ENCODE measurements around the gene KRTAP4-1. TPM values are rescaled to one million over a fixed set of nuclear protein-coding genes. Genes with fewer than 3 reads are reported as not detected.
"Not testable (repeated sequence)": the region's sequence is repeated elsewhere in the genome, so short reads cannot be mapped to it uniquely, and the experiment has no call there.

KRTAP4-1 gene
- not detected for total RNA-seq

GRCh38 chr17:41184480-41184961 lies at the start of gene KRTAP4-1:
KRTAP4-1 (minus strand) TSS chr17:41184911; CDS start chr17:41184854, 57 bp downstream.
- CTCF ChIA-PET: interaction anchor here (0.8 kb wide), 1 partner anchor 421 kb away, joined by 3 read pairs; no protein-coding TSS in a partner anchor
- Mint-ChIP-seq H3K9me3 (ENCODE audit: low read depth) (no peaks in the 10 kb centered on the region), H3K36me3 (ENCODE audit: low read depth) (no peaks in the 10 kb centered on the region), H3K27ac (no peak within 1 kb of the TSS), H3K27me3 (peaks cover 4% of the 10 kb centered on the region), H3K4me3 (no peak within 1 kb of the TSS), H3K4me1 (no peaks in the 10 kb centered on the region)
- POLR2A ChIA-PET: no interaction called here
- DNase-seq (no peak), ATAC-seq (no peak)
- intact Hi-C loops (cut with DNase I, micrococcal nuclease): no loop called here

GRCh38 chr17:41232399-41233105 lies 47.8 kb upstream of the KRTAP4-1 start, which contains the start of gene KRTAP9-3:
KRTAP9-3 (plus strand) TSS chr17:41232449; CDS start chr17:41232502, 53 bp downstream.
- POLR2A ChIA-PET; H3K27me3 Mint-ChIP-seq; CTCF ChIA-PET; DNase-seq; H3K9me3 Mint-ChIP-seq (ENCODE audit: low read depth); H3K36me3 Mint-ChIP-seq (ENCODE audit: low read depth); intact Hi-C loops (cut with DNase I, micrococcal nuclease); ATAC-seq; H3K4me3 Mint-ChIP-seq; H3K4me1 Mint-ChIP-seq: not testable (repeated sequence)
- peak within 1 kb of the TSS; percentile 18 for H3K27ac Mint-ChIP-seq

GRCh38 chr17:41231731-41232130 lies 47.0 kb upstream of the KRTAP4-1 start:
- ATAC-seq: no peak
- intact Hi-C loops (cut with DNase I, micrococcal nuclease): no loop called here
- Mint-ChIP-seq H3K9me3 (ENCODE audit: low read depth) (no peaks in the 10 kb centered on the region), H3K4me3 (no peak overlapping the region), H3K27me3 (peaks cover 4% of the 10 kb centered on the region), H3K36me3 (ENCODE audit: low read depth) (no peaks in the 10 kb centered on the region), H3K27ac (no peak overlapping the region), H3K4me1 (no peaks in the 10 kb centered on the region)
- ChIA-PET CTCF (no interaction called here), POLR2A (no interaction called here)
- no peak for DNase-seq

- ATAC-seq: no peak
- CTCF ChIA-PET: no interaction called here
Observed at GRCh38 chr17:41230094-41230493, 45.4 kb upstream of the KRTAP4-1 start.

GRCh38 chr17:41226598-41227095 lies 41.9 kb upstream of the KRTAP4-1 start, which contains the start of gene KRTAP9-2:
KRTAP9-2 (plus strand) TSS chr17:41226648; CDS start chr17:41226655, 7 bp downstream.
- H3K27me3 Mint-ChIP-seq; H3K4me1 Mint-ChIP-seq; H3K9me3 Mint-ChIP-seq (ENCODE audit: low read depth); CTCF ChIA-PET; intact Hi-C loops (cut with DNase I, micrococcal nuclease); DNase-seq; POLR2A ChIA-PET; H3K4me3 Mint-ChIP-seq; H3K27ac Mint-ChIP-seq; ATAC-seq; H3K36me3 Mint-ChIP-seq (ENCODE audit: low read depth): not testable (repeated sequence)

More at GRCh38 chr17:41230094-41230493, 45.4 kb upstream of the KRTAP4-1 start:
- H3K27ac Mint-ChIP-seq: no peak overlapping the region
- H3K4me3 Mint-ChIP-seq: no peak overlapping the region
- no peaks in the 10 kb centered on the region for H3K4me1 Mint-ChIP-seq
- POLR2A ChIA-PET: interaction anchor here (0.6 kb wide), 1 partner anchor 93 kb away, joined by 4 read pairs; no protein-coding TSS in a partner anchor
- intact Hi-C loops (cut with DNase I, micrococcal nuclease): no loop called here
- H3K9me3 Mint-ChIP-seq (ENCODE audit: low read depth): no peaks in the 10 kb centered on the region
- DNase-seq: no peak
- no peaks in the 10 kb centered on the region for H3K36me3 Mint-ChIP-seq (ENCODE audit: low read depth)
- H3K27me3 Mint-ChIP-seq: peaks cover 4% of the 10 kb centered on the region

GRCh38 chr17:41226051-41226450 lies 41.3 kb upstream of the KRTAP4-1 start:
- ATAC-seq (no peak), DNase-seq (no peak)
- Mint-ChIP-seq H3K36me3 (ENCODE audit: low read depth) (no peaks in the 10 kb centered on the region), H3K27me3 (no peaks in the 10 kb centered on the region), H3K9me3 (ENCODE audit: low read depth) (no peaks in the 10 kb centered on the region), H3K4me1 (no peaks in the 10 kb centered on the region), H3K27ac (no peak overlapping the region), H3K4me3 (no peak overlapping the region)
- ChIA-PET POLR2A (no interaction called here), CTCF (interaction anchor here (0.7 kb wide), 1 partner anchor 376 kb away, joined by 3 read pairs; no protein-coding TSS in a partner anchor)
- intact Hi-C loops (cut with DNase I, micrococcal nuclease): no loop called here

GRCh38 chr17:41223821-41224220 lies 39.1 kb upstream of the KRTAP4-1 start:
- intact Hi-C loops (cut with DNase I, micrococcal nuclease): no loop called here
- DNase-seq (no peak), ATAC-seq (no peak)
- H3K27me3 Mint-ChIP-seq: no peaks in the 10 kb centered on the region
- H3K36me3 Mint-ChIP-seq (ENCODE audit: low read depth): no peaks in the 10 kb centered on the region
- no peak overlapping the region for H3K27ac Mint-ChIP-seq
- CTCF ChIA-PET: no interaction called here
- POLR2A ChIA-PET: no interaction called here
- H3K4me1 Mint-ChIP-seq: no peaks in the 10 kb centered on the region
- H3K9me3 Mint-ChIP-seq (ENCODE audit: low read depth): peaks cover 4% of the 10 kb centered on the region
- H3K4me3 Mint-ChIP-seq: no peak overlapping the region

GRCh38 chr17:41215681-41216080 lies 31.0 kb upstream of the KRTAP4-1 start:
- H3K27me3 Mint-ChIP-seq: peaks cover 7% of the 10 kb centered on the region
- intact Hi-C loops (cut with DNase I, micrococcal nuclease): no loop called here
- DNase-seq (no peak), ATAC-seq (no peak)
- peaks cover 8% of the 10 kb centered on the region for H3K4me1 Mint-ChIP-seq
- H3K4me3 Mint-ChIP-seq: no peak overlapping the region
- CTCF ChIA-PET: interaction anchor here (0.6 kb wide), 1 partner anchor 308 kb away, joined by 3 read pairs; no protein-coding TSS in a partner anchor
- POLR2A ChIA-PET: no interaction called here
- no peaks in the 10 kb centered on the region for H3K36me3 Mint-ChIP-seq (ENCODE audit: low read depth)
- H3K27ac Mint-ChIP-seq: no peak overlapping the region
- H3K9me3 Mint-ChIP-seq (ENCODE audit: low read depth): peaks cover 4% of the 10 kb centered on the region

GRCh38 chr17:41212524-41213169 lies 27.9 kb upstream of the KRTAP4-1 start:
- H3K27ac Mint-ChIP-seq: no peak overlapping the region

GRCh38 chr17:41211845-41212466 lies 27.2 kb upstream of the KRTAP4-1 start:
- H3K27ac Mint-ChIP-seq: no peak overlapping the region
- intact Hi-C loops (cut with DNase I, micrococcal nuclease): no loop called here
- ChIA-PET CTCF (interaction anchor here (0.6 kb wide), 1 partner anchor 396 kb away, joined by 3 read pairs; no protein-coding TSS in a partner anchor), POLR2A (no interaction called here)
- ATAC-seq: peak; percentile 57
- no peaks in the 10 kb centered on the region for H3K36me3 Mint-ChIP-seq (ENCODE audit: low read depth)
- H3K27me3 Mint-ChIP-seq: peaks cover 7% of the 10 kb centered on the region
- DNase-seq: no peak
- peaks cover 8% of the 10 kb centered on the region for H3K4me1 Mint-ChIP-seq
- H3K4me3 Mint-ChIP-seq: no peak overlapping the region
- H3K9me3 Mint-ChIP-seq (ENCODE audit: low read depth): no peaks in the 10 kb centered on the region

More at GRCh38 chr17:41212524-41213169, 27.9 kb upstream of the KRTAP4-1 start:
- POLR2A ChIA-PET: no interaction called here
- ATAC-seq: no peak
- DNase-seq: no peak
- CTCF ChIA-PET: interaction anchor here (0.6 kb wide), 1 partner anchor 397 kb away, joined by 3 read pairs; no protein-coding TSS in a partner anchor
- no peaks in the 10 kb centered on the region for H3K36me3 Mint-ChIP-seq (ENCODE audit: low read depth)
- H3K27me3 Mint-ChIP-seq: peaks cover 7% of the 10 kb centered on the region
- no peaks in the 10 kb centered on the region for H3K9me3 Mint-ChIP-seq (ENCODE audit: low read depth)
- peaks cover 8% of the 10 kb centered on the region for H3K4me1 Mint-ChIP-seq
- intact Hi-C loops (cut with DNase I, micrococcal nuclease): no loop called here
- no peak overlapping the region for H3K4me3 Mint-ChIP-seq

GRCh38 chr17:41199421-41200078 lies 14.8 kb upstream of the KRTAP4-1 start:
- intact Hi-C loops (cut with DNase I, micrococcal nuclease): no loop called here
- Mint-ChIP-seq H3K27me3 (no peaks in the 10 kb centered on the region), H3K27ac (no peak overlapping the region), H3K4me1 (no peaks in the 10 kb centered on the region), H3K9me3 (ENCODE audit: low read depth) (peaks cover 5% of the 10 kb centered on the region), H3K4me3 (no peak overlapping the region), H3K36me3 (ENCODE audit: low read depth) (no peaks in the 10 kb centered on the region)
- ATAC-seq: no peak
- CTCF ChIA-PET: no interaction called here
- POLR2A ChIA-PET: no interaction called here
- no peak for DNase-seq

All from activated CD4-positive, alpha-beta T cell treated with anti-CD3 and anti-CD28 coated beads for 36 hours (primary cell).